Measurements from ENCODE around the gene ZNF213.

DNA sequence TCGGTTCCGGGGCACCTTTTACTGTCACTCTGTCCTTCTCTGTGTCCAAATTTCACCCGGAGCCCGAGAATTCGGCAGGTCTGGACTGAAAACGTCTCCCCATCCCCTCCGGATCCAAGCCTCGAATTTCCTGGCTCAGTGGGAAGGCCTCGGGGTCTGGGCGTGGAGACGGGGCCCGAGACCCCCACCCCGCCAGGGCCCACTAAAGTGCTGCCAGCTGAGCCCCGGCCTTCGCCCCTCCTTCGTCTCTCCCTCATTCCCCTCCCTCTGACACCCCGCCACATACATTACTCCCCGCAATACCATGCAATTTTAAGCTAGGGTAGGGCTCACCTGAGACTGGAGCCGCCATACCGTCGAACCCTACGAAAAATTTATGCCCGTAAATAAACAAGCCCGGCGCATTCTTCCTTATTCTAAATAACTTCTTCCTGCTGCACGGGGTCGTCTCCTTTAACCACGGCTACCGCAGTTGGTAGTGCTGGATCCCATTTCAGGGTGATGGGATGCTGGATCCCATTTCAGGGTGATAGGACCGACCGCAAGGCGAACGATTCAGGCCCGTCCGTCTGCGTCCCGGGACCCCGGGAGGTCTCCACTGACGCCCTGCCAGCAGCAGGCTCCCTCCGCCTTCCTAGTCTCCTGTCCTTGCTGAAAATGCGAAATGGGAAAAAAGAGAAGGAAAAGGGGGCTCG is 48.8 kb downstream of the ZNF213 start:
- TF ChIP-seq, protein P1, sequence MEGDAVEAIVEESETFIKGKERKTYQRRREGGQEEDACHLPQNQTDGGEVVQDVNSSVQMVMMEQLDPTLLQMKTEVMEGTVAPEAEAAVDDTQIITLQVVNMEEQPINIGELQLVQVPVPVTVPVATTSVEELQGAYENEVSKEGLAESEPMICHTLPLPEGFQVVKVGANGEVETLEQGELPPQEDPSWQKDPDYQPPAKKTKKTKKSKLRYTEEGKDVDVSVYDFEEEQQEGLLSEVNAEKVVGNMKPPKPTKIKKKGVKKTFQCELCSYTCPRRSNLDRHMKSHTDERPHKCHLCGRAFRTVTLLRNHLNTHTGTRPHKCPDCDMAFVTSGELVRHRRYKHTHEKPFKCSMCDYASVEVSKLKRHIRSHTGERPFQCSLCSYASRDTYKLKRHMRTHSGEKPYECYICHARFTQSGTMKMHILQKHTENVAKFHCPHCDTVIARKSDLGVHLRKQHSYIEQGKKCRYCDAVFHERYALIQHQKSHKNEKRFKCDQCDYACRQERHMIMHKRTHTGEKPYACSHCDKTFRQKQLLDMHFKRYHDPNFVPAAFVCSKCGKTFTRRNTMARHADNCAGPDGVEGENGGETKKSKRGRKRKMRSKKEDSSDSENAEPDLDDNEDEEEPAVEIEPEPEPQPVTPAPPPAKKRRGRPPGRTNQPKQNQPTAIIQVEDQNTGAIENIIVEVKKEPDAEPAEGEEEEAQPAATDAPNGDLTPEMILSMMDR (conservative IDR thresholded peaks at IDR 0.05 in 1 of 2, IDR thresholded peaks at IDR 0.05 in 1 of 2; ENCODE audit: low read depth in 1 of 2, low read length in 2 of 2), result no peak
- TF ChIP-seq EZH2 (IDR thresholded peaks at IDR 0.05; ENCODE audit: low read length, missing control alignments), result no peak
